Activated CD4-positive, alpha-beta T cell treated with anti-CD3 and anti-CD28 coated beads for 48 hours (primary cell): ENCODE measurements around the gene NAT14.
A peak's percentile ranks its signal among the peaks of the same experiment; 100 is the strongest.
"Not testable (repeated sequence)": the region's sequence is repeated elsewhere in the genome, so short reads cannot be mapped to it uniquely, and the experiment has no call there.

Experiments used
- DNase-seq: peaks from one replicate; pipeline ENCODE4 v3.0.0-alpha.2; 2020

NAT14 gene

DNA sequence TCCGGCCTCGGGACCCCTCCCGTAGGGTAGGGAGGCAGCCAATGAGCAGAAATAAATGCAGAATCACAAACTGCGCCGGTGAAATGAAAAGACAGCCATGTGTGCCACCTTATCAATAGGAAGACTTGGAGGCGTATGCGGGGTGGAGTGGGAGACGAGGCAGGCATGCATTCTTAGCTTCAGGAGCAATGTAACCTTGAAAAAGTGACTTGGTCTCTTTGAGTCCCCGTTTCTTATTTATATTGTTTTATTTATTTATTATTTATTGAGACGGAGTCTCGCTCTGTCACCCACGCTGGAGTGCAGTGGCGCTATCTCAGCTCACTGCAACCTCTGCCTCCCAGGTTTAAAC, 19.2 kb downstream of the NAT14 start:
- no peak for DNase-seq

DNA sequence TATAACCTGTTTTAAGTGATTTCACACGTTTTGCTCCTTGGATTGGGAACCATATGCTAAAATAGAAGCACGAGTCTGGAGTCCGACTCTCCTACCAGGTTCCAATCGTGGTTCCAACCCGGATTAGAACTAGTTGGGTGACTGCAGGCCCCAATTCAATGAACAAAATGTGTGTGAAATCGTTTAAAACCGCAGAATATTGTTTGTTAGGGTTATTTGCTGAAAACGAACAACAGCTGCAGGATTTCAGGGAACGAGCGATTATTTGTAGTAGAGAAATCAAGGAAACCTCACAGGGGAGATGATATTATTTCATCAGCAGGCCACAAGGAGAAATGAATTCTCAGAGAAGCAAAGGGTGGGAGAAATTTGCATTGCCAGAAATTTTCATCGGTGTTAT, 20.0 kb downstream of the NAT14 start:
- no peak for DNase-seq

GRCh38 chr19:55508120-55508519, 23.1 kb downstream of the NAT14 start:
- no peak for DNase-seq

DNA sequence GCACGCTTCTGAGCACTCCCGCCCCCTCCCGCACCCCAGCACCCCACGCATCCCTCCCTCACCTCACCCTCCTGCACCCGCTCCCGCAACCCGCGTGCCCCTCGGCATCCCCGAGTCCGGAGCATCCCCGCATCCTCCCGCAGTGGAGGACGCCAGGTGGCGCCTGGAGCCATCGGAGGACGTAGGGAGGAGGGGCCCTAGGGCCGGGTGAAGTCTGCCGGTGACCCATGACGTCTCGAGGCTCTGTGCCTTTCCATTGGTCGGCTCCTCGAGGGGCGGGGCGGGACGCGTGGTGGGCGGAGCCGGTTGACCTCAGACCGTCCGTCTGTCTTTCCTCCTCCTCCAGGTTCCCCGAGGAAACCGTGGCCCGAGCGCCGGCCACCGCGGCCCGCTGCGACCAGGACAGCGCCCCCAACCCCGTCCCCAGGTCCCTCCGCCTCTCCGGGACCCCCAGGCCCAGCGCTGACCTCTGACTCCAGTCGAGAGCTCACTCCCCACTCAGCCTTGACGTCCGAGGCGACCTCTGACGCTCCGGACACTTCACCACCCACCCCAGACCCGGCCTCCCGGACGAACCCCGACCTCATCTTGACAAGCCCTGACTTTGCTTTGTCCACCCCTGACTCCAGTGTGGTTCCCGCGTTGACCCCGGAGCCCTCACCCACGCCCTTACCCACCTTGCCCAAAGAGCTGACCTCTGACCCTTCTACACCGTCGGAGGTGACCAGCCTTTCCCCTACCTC, 32.1 kb downstream of the NAT14 start:
- peak; percentile 94 for DNase-seq

GRCh38 chr19:55519451-55520311, 34.7 kb downstream of the NAT14 start:
- no peak for DNase-seq

GRCh38 chr19:55520691-55521292, 35.8 kb downstream of the NAT14 start:
- DNase-seq: no peak

GRCh38 chr19:55525289-55526101, 40.5 kb downstream of the NAT14 start:
- no peak for DNase-seq

DNA sequence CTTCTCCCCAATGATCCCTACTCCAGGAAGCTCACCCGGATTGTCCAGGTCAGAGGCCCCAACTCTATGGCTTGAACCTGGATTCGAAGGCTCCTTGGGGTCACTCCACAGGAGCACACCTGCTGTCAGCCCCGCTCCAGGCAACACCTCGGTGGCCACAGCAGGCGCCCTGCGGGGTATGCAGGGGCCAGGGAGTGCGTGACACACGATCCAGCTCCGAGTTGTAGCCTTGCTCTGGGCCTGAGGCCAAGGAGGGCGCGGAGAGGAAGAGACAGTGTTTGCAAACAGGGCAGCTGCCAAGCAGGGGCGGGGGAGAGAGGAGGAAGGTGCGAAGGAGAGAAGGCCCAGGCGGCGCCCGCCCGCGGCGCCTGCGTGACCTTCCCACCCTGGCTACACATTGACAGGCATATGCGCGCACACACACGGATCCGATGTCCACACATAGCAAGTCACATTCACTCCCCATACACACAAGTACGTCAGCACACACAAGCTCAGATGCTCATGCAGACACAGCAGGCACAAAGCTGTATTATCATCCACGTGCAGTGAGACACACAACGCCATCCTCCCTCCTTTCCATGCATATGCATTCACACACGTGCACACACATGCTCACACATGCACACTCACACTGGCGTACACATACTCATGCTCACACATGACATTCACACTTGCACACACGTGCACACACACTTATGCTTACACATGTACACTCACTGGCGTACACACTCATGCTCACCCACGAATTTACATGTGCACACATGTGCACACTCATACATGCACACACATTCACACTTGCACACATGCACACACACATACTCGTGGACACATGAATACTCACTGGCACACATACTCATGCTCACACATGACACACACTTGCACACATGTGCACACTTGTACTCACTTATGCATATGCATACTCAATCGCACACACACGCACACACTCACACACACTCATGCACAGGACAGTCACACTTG, 41.5 kb downstream of the NAT14 start:
- DNase-seq: no peak

- no peak for DNase-seq
Measured at GRCh38 chr19:55527197-55528029, 42.4 kb downstream of the NAT14 start.

DNA sequence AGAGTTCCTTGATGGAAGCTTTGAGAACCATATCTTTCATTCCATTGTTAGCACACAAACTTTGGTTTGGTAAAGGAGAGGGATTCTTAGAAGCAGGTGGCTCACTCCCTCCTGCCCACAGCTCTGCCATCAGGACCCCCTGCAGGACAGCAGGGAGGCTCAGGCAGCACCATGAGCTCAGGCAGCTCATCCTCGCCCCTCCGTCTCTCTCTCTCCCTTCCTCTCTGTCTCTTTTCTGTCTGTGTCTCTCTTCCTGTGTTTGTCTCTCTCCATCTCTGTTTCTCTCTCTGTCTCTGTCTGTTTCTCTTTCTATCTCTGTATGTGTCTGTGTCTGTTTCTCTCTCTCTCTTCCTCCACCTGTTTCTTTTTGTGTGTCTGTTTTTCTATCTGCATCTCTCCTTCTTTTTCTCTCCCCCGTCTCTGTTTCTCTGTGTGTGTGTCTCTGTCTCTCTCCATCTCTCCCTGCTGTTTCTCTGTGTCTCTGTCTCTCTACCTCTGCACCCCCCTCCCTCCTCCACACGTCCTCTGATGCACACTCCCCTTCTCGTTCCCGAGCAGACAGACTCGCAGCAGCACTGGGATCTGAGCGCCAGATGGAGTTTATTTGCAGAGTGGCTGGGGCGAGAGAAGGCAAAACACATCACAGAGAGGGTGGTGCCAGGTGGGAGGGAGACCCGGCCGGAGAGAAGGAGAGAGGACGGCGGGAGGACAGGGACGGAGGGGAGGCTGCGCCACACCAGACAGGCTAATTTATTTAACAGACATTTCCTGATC, 43.2 kb downstream of the NAT14 start:
- DNase-seq: no peak

- no peak for DNase-seq
Measured at GRCh38 chr19:55529636-55530234, 44.7 kb downstream of the NAT14 start.

DNA sequence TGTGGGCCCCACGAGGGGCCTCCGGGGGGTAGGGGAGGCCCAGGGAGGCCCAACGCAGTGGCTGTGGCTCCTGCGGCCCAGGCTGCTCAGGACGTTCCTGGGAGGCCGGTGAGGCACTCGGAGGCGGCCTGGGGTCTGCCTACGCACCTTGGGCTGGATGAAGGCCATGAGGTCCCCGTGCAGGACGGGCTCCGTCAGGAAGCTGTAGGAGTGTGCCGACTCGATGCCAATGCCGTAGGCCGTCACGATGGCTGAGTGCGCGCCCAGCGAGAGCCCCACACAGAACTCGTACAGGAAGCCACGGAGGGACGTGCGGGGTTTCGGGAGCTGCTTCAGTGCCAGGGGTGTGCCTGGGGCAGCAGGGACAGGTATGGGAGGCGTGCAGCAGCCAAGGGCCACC, 46.0 kb downstream of the NAT14 start:
- DNase-seq: no peak

DNA sequence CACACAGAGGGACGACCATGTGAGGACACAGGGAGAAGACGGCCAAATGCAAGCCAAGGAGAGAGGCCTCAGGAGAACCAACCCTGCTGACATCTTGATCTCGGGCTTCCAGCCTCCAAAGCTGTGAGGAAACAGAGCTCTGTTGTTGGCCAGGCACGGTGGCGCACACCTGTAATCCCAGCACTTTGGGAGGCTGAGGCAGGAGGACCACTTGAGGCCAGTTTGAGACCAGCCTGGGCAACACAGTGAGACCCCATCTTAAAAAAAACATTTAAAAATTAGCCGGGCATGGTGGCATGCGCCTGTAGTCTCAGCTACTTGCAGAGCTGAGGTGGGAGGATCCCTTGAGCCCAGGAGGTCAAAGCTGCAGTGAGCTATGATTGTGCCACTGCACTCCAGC, 49.3 kb downstream of the NAT14 start:
- DNase-seq: not testable (repeated sequence)

- DNase-seq: no peak
Measured at GRCh38 chr19:55535173-55535964, 50.4 kb downstream of the NAT14 start.

- DNase-seq: no peak
Measured at GRCh38 chr19:55535965-55536350, 51.0 kb downstream of the NAT14 start.

DNA sequence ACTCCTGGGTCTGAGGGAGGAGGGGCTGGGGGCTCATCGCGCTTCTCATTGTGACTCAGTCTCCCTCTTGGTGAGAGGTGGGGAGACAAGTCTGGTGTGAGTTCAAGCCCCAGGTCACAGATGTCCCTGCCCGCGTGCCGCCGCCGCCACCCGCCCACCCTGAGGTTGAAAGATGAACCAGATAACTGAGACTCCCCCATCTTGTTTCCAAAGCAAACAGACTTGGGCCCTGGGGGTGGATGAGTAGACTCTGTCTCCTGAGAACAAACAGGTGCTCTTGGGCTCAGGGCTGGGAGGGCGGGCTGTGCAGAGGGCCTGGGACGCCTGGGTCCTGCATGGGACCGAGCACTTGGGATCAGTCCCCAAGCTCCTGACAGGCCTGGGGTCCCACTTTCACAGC, 51.4 kb downstream of the NAT14 start:
- no peak for DNase-seq
